NCI-H128 (cell line): ENCODE measurements around the gene PCDHGC5.

ENCODE experiments used
- DNase-seq: peaks from one replicate; lab custom pipeline; 2025; ENCODE audit not compliant: unreplicated experiment; lab: John Stamatoyannopoulos, UW

Gene PCDHGC5

DNA sequence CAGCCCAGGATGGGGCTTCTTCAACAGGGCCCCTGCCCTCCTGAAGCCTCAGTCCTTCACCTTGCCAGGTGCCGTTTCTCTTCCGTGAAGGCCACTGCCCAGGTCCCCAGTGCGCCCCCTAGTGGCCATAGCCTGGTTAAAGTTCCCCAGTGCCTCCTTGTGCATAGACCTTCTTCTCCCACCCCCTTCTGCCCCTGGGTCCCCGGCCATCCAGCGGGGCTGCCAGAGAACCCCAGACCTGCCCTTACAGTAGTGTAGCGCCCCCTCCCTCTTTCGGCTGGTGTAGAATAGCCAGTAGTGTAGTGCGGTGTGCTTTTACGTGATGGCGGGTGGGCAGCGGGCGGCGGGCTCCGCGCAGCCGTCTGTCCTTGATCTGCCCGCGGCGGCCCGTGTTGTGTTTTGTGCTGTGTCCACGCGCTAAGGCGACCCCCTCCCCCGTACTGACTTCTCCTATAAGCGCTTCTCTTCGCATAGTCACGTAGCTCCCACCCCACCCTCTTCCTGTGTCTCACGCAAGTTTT, 23.6 kb downstream of the PCDHGC5 start:
- no peak for DNase-seq

DNA sequence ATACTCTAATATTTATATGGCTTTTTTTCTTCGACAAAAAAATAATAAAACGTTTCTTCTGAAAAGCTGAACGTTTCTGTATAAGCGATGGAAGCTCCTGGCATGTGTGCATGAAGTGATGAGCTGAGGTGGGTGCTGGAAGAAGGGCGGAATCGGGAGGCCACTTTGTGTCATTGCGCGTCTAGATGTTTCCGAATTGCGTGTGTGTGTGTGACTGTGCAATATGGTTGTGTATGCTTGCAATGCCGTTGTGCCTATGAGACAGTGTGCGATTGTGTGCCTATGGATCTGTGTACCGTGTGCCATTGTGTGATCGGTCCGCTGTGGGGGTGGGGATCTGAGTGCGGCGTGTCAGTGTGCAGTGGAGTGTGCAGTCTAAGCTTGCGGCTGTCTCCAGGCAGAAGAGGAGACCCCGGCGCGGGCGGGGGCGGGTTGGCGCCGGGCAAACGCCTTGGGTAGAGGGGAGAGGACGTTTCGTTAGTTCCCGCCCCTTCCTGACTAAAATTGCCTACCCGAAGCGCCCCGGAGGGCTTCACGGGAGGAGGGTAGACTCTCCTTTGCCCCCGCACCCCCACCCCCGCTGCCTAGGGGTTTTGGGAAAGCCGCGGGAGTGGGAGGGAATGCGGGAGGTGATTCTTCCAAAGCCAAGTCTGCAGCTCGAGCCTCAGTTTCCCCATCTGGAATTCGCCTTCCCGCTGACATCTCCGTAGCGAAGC, 24.2 kb downstream of the PCDHGC5 start:
- no peak for DNase-seq

DNA sequence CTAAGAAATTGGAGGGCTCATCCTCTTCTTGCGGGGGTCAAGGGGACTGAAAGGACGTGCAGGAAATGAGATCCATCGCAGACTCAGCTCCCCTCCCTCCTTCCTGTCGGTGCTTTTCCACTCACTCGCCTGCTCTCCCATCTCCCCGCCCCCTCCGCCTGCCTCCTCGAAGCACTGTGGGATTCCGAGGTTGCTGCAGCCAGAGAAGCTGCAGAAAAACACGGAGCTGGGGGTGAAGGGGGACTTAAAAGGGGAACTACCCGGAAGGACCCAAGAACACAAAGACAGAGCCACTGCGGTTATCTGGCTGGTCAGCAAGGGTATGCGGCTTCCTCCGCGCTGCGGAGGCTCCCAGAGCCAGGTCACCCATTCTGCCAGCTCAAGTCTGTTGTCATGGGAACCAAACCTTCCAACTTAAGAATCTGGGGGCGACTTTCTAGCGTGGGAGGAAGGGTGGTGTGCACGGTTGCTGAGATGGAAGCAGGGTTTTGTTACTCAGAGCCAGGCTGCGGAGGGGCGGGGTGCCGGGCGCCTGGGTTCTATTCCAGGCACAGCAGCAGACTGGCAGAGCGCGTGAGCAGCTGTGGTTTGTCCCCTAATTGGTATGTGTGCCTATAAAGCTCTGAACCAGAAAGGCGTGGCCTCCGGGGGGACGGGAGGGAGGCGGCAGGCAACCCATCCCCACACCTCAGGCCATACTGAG, 24.9 kb downstream of the PCDHGC5 start:
- no peak for DNase-seq

DNA sequence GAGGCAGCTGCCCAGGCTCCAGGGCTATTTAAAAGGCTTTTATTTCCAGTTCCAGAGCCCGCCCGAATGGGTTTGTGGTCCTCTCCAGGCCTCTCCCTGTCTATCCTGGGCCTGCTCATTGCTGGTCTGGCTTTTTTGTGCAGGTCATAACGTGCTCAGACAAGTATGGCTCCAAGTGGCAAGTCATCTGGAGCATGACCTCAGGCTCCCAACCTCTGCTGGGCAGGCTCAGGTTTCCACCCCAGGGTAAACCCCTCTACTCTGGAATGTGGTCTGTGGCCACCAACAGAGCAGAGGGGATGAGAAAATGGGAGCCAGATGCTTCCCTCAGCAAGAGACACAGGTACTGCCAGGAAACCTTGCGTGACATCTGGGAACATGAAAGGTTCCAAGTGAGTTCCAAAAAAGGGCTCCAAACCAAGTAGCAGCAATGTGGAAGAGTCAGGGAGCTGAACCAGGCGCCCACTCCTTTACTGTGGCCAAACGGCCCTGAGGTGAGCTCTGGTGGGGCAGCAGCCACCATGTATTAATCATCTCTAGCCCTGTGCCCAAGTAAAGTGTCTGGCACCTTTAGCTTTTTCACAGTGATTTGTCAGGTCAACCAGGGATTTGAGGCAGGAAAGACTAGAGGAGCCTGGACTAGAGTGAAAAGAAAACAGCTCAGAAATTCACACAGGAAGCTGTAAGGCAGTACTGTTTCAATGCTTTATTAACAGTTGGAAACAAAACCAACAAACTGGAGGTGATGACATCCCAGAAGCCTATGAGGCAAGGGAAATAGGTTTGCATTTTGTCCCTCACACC, 25.7 kb downstream of the PCDHGC5 start:
- DNase-seq, result no peak

DNA sequence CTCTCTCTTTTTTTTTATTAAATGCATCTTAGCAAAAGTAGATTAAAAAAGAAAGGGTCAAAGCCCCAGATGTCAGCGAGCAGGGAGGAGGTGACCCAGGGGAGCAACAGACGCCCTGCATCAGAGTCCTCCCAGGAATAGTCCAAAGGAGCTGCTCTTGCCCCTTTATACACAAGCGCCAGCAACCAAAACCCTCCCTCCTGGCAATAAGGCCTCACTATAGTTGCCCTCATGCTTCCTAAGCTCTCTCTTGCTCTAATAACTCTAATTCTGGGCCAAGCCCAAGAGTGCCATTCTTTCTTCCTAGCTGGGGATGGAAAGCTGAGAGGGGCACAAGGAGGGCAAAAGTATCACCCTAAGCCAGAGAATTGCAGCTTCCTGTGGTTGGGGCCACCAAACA, 26.3 kb downstream of the PCDHGC5 start:
- no peak for DNase-seq

DNA sequence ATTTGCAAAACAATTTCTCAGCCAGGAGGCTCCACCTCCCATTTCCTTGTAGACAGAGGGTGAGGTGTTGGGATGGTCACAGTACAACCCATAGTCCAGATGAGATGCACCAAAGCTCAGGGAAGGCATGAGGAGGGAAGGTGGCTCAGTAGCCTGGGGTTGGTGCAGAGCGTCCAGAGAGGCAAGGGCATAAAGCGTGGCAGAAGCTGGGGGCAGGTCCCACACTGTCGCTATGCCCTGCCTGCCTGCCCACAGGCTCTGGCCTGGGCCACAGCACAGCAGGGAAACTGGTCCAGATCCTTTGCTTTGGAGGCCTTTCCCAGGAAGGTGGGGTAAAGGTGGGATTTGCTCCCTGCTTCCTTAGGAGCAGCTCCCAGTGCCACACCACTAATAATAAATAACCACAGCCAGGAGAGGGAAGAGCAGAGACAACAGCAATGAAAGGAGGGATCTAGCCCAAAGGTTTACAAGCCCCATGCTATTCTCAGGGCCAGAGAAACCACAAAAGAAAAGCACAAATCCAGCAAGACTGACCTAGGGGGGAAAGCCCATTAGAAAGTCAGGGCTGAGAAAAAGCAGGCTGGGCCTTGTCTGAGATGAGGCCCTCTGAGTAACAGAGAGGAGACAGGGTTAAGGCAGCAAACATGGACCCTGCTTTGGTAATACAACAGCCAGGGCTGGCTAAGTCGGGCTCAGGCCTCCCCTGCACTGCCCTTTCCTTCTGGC, 27.2 kb downstream of the PCDHGC5 start:
- no peak for DNase-seq

DNA sequence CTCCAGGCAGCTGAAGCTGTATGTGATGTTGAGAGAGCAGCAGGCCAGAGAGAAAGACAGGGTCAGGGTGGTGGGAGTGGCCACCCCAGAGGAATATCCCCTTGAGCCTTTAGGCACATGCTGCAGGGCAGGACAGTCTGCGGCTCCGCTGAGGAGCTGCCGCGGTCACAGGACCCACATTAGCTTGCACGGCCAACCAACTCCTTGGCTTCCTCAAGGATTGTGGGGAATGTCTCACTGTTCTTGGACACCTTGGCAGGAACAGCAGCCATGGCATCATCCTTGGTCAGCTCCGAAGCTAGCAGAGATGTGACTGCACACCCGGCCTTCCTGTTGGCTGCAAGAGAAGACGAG, 27.8 kb downstream of the PCDHGC5 start:
- no peak for DNase-seq

DNA sequence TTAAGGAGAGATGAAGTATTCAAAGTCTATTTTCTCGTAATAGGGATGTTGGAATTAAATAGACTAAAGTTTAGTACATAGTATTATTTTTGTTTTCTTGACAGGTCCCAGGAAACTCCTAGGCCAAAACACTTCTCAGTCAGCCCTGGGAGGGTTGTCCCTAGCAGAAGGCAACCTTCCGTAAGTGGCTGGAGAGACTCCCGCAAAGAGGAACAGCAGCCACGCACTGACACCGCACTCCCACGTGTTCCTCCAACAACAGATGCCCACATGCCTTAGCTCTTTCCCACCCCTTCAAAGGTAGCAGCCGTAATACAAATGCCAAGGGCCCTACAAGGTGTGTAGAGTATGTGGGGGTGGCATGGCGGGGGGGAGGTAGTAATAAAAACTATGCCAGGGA, 28.4 kb downstream of the PCDHGC5 start:
- DNase-seq, result no peak

DNA sequence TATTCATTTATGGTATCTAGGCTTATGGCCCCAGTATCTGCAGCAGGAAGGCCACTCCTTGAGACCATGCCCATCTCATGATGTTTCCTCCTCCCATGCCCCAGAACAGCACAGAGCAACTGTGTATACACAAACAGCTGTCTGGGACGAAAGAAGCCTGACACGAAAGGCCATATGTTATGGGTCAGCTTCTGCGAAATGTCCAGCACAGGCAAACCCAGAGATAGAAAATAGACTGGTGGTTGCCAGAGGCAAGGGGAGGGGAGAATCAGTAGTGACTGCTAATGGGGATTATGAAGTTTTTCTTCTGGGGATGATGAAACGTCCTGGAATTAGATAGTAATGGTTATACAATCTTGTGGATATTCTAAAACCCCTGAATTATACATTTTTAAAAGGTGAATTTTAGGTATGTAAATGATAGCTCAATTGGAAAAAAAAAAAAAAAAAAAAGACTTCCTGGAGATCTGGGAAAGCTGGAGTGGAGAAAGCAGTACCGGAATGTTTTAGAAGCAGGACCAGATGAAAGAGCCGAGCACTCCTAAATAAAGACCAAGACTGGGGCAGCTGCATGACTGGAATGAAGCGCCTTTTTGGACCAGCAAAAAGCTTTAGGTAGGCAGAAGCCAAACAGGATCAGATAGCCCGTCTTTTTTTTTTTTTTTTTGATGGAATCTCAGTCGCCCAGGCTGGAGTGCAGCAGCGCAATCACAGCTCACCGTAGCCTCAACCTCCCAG, 29.2 kb downstream of the PCDHGC5 start:
- no peak for DNase-seq

DNA sequence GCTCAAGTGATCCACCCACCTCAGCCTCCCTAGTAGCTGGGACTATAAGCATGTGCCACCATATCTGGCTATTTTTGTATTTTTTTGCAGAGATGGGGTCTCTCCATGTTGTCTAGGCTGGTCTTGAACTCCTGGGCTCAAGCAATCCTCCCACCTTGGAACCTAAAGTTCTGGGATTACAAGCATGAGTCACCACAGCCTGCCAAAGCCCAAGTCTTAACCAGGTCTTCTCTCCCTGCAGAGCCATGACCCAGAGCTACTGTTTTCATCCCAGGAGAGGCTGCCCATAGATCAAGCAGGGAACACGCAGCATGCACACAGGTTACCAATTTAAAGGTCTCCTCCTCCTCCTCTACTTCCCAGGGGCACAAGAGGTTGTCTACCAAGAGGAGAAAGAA, 29.7 kb downstream of the PCDHGC5 start:
- DNase-seq, result no peak

DNA sequence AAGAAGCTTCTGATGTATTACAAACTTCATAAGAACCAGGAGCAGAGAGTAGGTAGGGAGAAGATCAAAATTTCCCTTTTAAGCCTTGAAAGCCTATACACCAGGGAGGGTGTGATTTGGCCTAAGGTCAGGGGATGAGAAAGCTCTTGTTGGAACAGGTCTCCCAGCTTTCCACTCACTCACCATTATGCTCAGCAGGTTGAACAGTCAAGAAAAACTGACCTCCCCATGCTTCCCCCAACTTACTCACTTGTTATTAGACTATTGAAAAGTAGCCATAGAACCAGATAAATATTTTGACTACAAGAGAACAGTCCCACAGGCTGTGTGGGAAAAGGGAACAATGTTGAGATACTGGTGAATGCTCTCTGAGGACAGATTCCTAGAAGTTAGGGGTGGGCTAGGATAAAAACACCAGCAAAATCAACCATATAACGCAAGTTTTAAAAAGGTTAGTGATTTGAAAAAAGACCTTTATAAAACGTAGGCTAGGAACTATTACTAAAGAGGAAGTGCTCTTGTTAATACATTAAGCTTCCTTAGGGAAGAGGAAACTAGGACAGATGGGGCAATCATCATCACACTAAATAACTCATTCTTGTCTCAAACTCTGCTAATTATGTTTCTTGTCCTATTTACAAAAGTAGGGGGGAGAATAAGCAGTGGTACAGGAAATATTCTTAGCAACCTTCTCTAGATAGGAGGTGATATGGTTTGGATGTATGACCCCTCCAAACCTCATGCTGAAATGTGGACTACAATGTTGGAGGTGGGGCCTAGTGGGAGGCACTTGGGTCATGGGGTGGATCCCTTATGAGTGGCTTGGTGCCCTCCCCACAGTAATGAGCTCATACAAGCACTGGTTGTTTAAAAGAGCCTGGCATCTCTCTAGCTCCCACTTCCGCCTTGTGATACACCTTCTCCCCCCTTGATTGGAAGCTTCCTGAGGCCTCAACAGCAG, 31.0 kb downstream of the PCDHGC5 start:
- no peak for DNase-seq

DNA sequence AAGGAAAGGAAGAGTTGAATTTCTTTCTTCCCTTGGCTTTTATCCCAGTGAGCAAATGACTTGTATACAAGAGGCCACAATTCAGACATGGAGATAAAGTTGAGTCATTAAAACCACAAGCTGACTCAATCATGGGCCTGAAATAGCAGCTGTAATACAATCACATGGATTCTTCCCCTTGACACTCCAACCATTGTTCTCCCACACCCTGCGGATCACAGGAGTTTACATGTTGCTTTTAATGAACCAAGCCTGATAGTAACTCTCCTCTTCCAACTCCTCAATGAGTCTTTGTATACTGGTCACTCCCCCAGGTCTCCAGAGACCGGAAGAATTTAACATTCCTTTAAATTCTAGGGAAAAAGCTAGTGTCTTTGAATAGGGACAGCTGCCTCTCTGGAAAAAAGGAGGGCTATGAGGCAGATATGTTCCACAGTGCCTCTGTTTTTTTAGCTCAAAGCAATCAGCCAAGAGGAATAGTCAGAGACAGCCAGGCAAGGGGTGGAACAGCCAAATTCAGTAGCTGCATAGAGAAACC, 32.4 kb downstream of the PCDHGC5 start:
- DNase-seq, result no peak

DNA sequence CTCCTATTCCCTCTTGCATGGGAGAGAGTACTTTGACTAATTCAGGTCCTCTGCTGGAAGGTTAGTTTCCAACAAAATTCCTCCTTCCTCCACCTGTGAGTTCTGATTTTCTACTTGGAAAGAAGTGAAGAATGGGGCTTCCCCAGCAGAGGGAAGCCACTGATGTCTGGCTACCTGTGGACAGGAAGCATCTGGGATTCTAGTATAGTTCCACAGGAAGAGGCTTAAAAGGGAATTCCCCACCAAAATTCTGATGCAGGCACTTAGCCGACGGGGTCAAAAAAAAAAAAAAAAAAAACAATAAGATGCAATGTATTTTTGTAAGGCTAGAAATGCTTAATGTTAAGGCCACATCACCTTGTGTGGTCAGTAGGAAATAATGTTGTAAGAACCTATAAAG, 33.4 kb downstream of the PCDHGC5 start:
- no peak for DNase-seq

DNA sequence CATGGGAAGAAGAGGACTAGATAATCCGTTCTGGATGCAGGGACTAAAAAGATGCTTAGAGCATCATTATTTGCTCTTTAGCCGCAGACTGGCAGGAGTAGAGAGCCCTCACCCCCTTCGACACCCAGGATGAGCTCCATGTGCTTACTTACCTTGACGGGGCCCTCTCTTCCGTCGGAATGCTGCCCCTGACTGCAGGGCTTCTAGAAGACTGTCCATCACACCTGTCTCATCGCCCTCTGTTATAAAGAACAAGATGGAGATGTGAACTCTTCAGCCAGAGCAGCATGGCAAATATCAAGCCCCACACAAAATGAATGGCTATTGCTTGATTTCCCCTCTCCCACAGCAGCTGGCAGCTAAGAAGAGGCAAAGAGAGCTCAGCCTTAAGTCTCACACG, 35.1 kb downstream of the PCDHGC5 start:
- DNase-seq, result no peak

DNA sequence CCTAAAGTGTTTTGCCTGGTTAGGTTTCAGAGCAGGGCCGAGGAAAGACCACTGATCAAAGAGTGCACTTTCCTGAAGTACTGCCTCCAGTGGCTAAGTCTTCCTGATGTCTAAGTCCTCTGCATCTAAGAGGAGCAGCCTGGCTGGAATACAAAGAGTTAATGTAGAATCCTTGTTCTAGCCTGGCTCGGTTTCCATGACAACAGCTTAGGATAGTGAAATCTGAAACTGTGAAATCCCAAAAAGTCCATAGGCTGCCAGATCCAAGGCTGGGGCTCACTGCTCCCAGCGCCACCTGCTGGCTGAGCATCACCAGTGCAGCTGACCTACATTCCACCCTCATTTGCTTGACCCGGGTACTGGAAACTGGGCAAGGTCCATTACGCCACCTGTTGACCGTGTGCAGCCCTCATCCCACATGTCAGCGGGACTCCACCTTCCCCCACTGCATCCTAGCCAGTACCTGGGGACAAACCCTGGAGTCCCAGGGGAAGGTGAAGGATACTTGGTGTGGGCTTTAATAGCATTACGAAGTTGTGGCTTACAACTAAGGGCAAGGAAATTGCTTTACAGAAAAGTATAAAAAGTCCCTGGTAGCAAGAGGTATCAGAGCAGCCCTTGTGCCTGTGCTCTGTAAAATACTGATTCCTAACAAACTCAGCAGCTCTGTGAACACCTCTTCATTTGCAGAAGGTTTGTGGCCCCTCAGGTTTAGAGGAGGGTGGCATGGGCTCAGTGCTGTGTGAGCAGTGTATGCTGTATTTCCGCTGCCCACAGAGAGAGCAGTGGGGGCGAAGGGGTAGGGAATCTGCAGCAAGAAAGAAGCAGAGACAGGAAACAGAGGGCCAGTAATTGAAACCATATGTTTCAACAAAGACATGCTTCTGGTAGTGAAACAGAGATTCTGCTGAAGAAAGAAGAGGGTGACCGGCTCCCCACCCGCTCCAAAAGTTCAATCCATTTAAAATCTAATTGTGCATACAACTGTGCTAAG, 36.0 kb downstream of the PCDHGC5 start:
- peak; percentile 17 for DNase-seq

DNA sequence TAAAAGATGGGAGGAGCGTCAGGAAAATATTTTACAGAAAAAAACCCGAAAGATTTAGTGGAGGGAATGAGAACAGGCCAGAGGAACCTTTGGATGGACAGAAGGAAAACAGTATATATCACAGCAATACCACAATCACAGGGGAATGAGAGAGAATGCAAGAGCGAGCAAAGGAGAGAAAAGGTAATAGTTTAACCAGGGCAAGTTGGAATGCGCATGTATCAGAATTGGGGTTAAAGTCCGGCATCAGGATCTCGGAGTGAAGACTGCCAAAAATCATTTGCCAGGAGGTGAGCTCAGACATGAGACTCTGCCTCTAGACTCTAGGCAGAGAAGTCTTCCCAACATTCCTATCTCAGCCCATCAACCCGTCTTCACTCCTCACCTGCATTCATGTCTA, 36.8 kb downstream of the PCDHGC5 start:
- no peak for DNase-seq

DNA sequence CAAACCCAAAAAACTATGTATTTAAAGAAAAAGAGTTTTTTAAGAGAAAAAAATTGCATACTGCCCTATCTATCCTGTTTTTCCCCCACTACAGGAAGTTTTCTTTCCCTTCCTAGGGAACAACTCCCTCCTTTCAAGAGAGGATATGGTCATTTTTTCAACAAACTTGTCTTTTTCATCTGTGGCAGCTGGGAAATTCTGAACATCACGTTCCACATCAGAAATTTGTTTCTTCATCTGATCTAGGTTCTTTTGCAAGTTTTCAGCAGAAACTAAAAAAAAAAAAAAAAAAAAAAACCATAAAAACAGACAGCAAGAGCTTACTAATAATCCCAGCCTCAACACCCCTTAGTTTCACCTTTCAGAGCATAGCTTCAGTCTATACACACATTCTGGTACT, 38.5 kb downstream of the PCDHGC5 start:
- no peak for DNase-seq
